Diencephalon (tissue), 1 donor: ENCODE data around the gene GMCL1. TPM values are rescaled to one million over a fixed set of nuclear protein-coding genes. Genes with fewer than 3 reads are reported as not detected.

Source experiments
- small RNA-seq: library from RNA; depleted of rRNA; stranded (forward); fragments of <200 nt; gene quantifications from one replicate; pipeline ENCODE3, GENCODE V24; 2014
- total RNA-seq: library from RNA; depleted of rRNA; stranded (reverse); fragments of >200 nt; gene quantifications from one replicate; pipeline ENCODE4 v1.2.3, GENCODE V29; 2014

The GMCL1 gene
- total RNA-seq, result 14.3 TPM

GRCh38 chr2:69829256-69830044 lies at the start of gene GMCL1:
Gene GMCL1 (plus strand): TSS chr2:69829660. CDS start chr2:69829893, 233 bp downstream.

DNA sequence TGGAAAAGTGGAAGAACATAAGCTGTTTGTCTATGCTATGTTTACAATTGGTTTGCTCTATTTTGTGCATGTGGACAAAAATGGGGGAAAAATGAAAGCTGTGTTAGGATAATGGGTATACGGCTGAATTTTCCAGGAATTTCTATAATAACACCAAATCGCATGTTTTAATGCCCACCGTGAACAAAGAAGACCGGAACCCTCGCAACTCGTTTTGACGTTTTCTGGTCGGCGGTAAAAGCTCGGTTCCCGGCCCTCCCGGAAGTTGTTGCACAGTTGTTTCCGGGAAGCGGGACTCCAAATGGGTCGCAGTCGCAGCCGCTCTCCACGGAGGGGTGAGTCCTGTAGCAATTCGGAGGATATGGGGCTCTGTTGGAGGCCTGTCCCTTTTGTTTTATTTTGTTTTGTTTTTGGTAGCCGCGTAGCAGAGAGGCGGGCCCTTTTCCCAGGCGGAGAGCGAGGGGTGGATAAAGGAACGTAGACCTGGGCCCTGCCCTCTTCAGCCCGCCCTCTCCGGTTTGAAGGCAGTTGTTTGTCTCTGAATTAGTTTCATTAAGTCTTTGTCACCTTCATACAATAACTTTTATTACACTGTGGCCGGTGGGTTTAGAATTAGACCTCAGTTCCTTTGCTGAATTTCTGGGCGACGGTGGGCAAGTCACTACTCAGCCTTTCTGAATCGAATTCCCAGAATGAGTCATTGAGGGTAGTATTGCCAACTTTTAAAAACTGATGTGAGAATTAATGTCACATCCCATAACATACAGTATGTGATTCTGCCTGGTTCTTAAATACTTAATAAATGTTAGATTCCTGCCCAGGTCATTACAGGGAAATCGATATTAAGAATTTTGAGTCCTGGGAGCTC lies 64.5 kb downstream of the GMCL1 start, which contains the start of gene SNRNP27:
SNRNP27 (plus strand) TSS at position 273 of the 868 bp plus-strand sequence; CDS start at position 302, 29 bp downstream.

DNA sequence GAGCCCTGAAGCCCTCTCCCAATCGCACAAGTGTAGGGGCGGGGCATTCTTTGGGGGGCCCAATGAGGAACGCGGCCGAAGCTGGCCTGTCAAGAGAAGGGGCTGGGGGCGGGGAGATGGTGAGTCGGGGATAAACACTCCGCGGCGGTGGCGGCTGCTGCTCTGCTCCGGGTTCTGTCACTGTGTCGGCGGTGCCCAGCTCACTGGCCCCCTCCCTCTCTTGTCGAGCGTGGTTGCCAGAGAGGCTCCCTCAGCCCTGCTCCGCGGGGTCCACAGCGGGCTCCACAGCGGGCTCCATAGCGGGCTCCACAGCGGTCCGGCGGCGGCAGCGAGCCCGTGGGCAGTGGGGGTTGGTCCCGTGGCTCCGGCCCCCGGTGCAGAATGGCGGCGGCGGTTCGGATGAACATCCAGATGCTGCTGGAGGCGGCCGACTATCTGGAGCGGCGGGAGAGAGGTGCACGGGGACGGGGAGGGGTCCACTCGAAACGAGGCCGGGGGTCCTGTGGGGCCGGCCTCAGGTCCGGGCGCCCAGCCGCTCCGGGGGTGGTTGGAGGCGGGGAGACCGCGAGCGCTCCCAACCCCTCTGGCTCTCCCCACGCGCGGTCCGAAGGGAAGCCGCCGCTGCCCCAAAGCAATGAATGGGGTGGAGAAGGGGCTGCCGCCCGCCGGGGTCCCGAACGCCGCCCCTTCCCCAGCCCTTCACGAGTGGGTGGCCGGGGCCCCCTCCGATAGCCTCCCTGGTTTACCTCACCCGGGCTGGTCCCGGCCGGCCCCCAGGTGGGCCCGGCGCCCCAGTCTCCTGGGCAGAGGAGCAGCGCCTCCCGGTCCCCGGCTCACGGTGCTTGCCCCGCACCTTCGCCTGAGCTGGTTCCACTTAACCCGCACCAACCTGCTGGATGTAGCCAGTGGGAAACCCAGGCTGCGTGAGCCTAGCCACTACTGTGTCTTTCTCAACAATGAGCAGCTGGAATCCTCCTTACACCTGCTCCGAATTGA lies 85.8 kb downstream of the GMCL1 start, which contains the start of gene MXD1:
MXD1 (plus strand) TSS at position 160 of the 996 bp plus-strand sequence; CDS start at position 382, 222 bp downstream.

Small RNA genes within 50 kb of the gene (small RNA-seq; reads per million reads assigned to genes)
- gene RPL23AP92, result not detected

Other genes starting within 250 kb of the GMCL1 start
- 46.4 TPM for gene AAK1, start 185.9 kb upstream of the GMCL1 start, total RNA-seq
- 7.8 TPM for gene ANXA4, start 87.5 kb upstream of the GMCL1 start, total RNA-seq
- 54.4 TPM for gene SNRNP27, start 64.3 kb downstream of the GMCL1 start, total RNA-seq
- 16.1 TPM for gene MXD1, start 85.4 kb downstream of the GMCL1 start, total RNA-seq
- gene ASPRV1, start 132.0 kb downstream of the GMCL1 start, total RNA-seq, result 3.0 TPM